ENCODE data around the gene SPPL3.

The SPPL3 gene

DNA sequence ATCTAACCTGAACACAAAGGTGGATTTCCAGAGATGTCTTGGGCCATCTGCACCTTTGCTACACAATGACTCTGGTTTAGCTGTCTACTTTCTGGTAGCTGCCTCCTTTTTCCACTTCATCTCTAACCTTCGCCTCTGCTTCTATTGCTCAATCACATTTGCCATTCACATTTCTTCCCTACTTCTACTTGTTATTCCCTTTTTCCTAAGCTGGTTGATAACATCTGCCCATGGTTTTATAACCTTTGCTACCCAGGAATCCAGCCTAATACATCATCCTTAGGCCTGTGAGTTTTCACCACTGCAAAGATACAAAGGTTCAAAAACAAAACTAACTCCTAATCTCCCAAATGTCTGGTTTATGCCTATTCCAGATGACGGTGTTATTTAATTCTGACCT, 13.2 kb downstream of the SPPL3 start:
- TF ChIP-seq, protein P1, sequence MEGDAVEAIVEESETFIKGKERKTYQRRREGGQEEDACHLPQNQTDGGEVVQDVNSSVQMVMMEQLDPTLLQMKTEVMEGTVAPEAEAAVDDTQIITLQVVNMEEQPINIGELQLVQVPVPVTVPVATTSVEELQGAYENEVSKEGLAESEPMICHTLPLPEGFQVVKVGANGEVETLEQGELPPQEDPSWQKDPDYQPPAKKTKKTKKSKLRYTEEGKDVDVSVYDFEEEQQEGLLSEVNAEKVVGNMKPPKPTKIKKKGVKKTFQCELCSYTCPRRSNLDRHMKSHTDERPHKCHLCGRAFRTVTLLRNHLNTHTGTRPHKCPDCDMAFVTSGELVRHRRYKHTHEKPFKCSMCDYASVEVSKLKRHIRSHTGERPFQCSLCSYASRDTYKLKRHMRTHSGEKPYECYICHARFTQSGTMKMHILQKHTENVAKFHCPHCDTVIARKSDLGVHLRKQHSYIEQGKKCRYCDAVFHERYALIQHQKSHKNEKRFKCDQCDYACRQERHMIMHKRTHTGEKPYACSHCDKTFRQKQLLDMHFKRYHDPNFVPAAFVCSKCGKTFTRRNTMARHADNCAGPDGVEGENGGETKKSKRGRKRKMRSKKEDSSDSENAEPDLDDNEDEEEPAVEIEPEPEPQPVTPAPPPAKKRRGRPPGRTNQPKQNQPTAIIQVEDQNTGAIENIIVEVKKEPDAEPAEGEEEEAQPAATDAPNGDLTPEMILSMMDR (IDR thresholded peaks at IDR 0.05; ENCODE audit: low read depth, low read length, missing control alignments) = no peak
- H3K4me3 ChIP-seq (ENCODE audit: low read depth, low read length) = no peak overlapping the region
- no peak for DNase-seq (ENCODE audit: low read depth)
- in situ Hi-C loops (cut with HindIII; ENCODE audit: low sequenced_read_pairs) = no loop called here

GRCh38 chr12:120887253-120888043, 16.7 kb downstream of the SPPL3 start:
- no peak for DNase-seq (ENCODE audit: low read depth)
- H3K4me3 ChIP-seq (ENCODE audit: low read depth, low read length) = no peak overlapping the region
- TF ChIP-seq, protein P1 (IDR thresholded peaks at IDR 0.05; ENCODE audit: low read depth, low read length, missing control alignments) = no peak
- in situ Hi-C loops (cut with HindIII; ENCODE audit: low sequenced_read_pairs) = no loop called here

- TF ChIP-seq, protein P1 (IDR thresholded peaks at IDR 0.05; ENCODE audit: low read depth, low read length, missing control alignments) = no peak
- H3K4me3 ChIP-seq (ENCODE audit: low read depth, low read length) = no peak overlapping the region
- no peak for DNase-seq (ENCODE audit: low read depth)
- in situ Hi-C loops (cut with HindIII; ENCODE audit: low sequenced_read_pairs) = no loop called here
Measured at GRCh38 chr12:120886199-120887018, 17.7 kb downstream of the SPPL3 start.

DNA sequence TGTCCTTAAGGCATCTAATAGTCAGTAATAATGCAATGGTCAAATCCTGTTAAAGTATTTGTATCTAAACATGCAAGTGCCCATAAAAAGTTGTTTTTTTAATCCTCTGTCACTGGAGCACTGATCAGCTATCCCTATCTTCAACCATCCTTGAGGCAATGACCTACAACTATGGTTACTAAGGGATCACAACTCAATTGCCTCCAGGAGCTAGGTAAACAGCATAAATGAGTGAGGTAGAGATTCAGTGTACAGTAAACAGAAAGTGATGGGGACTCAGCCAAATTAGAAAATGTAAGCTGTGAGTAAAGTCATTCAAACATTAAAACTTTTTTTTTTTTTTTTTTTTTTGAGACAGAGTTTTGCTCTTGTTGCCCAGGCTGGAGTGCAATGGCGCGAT, 18.6 kb downstream of the SPPL3 start:
- TF ChIP-seq, protein P1 (IDR thresholded peaks at IDR 0.05; ENCODE audit: low read depth, low read length, missing control alignments) = no peak
- DNase-seq (ENCODE audit: low read depth) = no peak
- in situ Hi-C loops (cut with HindIII; ENCODE audit: low sequenced_read_pairs) = no loop called here
- H3K4me3 ChIP-seq (ENCODE audit: low read depth, low read length) = no peak overlapping the region

GRCh38 chr12:120884644-120885043, 19.5 kb downstream of the SPPL3 start:
- TF ChIP-seq, protein P1 (IDR thresholded peaks at IDR 0.05; ENCODE audit: low read depth, low read length, missing control alignments) = no peak
- no peak for DNase-seq (ENCODE audit: low read depth)
- in situ Hi-C loops (cut with HindIII; ENCODE audit: low sequenced_read_pairs) = no loop called here
- H3K4me3 ChIP-seq (ENCODE audit: low read depth, low read length) = no peak overlapping the region

DNA sequence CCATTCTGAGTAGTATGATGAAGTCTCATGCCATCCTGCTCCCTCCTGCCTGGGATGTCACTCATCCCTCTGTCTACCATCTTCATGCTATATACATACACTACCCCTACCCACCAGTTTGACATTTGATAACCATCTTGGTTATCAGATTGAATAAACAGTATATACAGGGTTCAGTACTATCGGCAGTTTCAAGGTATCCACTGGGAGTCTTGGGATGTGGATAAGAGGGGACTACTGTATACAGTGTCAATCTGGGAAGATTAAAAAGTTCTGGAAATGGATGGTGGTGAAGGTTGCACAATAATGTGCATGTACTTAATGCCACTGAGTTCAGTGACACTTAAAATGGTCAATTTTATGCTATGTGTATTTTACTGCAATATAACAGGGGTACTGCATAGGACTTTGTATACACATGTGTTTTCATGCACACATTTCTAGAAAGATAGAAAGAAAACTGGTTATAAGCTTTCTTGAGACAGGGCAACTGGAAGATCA, 22.1 kb downstream of the SPPL3 start:
- no peak for DNase-seq (ENCODE audit: low read depth)
- in situ Hi-C loops (cut with HindIII; ENCODE audit: low sequenced_read_pairs) = no loop called here
- TF ChIP-seq, protein P1 (IDR thresholded peaks at IDR 0.05; ENCODE audit: low read depth, low read length, missing control alignments) = no peak
- no peak overlapping the region for H3K4me3 ChIP-seq (ENCODE audit: low read depth, low read length)

Data from astrocyte of the cerebellum (primary cell).